SU-DHL-6 (cell line): ENCODE measurements around the gene CHST5.

ENCODE experiments used
- H2AFZ ChIP-seq: fragments of 200-600 bp; sonication (generic); 2 replicates; pipeline ENCODE4 v1.6.1; 2014; ENCODE audit warnings: low read depth, mild to moderate bottlenecking, moderate library complexity, mixed read lengths, antibody characterized with exemption, low read length; ENCODE audit not compliant: severe bottlenecking
- H3F3A ChIP-seq: fragments of 200-600 bp; shearing (Covaris generic); 2 replicates; pipeline ENCODE4 v1.6.0; 2016; ENCODE audit warnings: antibody characterized with exemption, mild to moderate bottlenecking; ENCODE audit not compliant: insufficient read depth
- H3K27ac ChIP-seq: fragments of 200-600 bp; sonication (generic); 2 replicates; pipeline ENCODE4 v1.5.1; 2016; ENCODE audit warnings: low read depth, mild to moderate bottlenecking, low read length, moderate library complexity, mixed read lengths
- H3K27me3 ChIP-seq: fragments of 200-600 bp; sonication (generic), shearing (Covaris generic); 2 replicates; pipeline ENCODE4 v1.6.0; 2014; ENCODE audit warnings: mild to moderate bottlenecking, low read length
- H3K36me3 ChIP-seq: fragments of 200-600 bp; sonication (generic); 2 replicates; pipeline ENCODE4 v1.6.1; 2014; ENCODE audit warnings: mild to moderate bottlenecking, low read length, mixed read lengths
- H3K4me2 ChIP-seq: fragments of 300-600, 200-600 bp; shearing (Covaris generic), sonication (generic); 2 replicates; pipeline ENCODE4 v1.6.0; 2014; ENCODE audit warnings: low read length, low read depth, mild to moderate bottlenecking; ENCODE audit not compliant: poor library complexity, severe bottlenecking
- H3K4me3 ChIP-seq: fragments of 200-600 bp; sonication (generic); 2 replicates; pipeline ENCODE4 v1.5.1; 2014; ENCODE audit warnings: antibody characterized with exemption, low read length, mild to moderate bottlenecking, mixed read lengths; ENCODE audit not compliant: insufficient read depth, poor library complexity, severe bottlenecking
- H3K79me2 ChIP-seq: fragments of 200-600 bp; sonication (generic); 2 replicates; pipeline ENCODE4 v1.6.1; 2014; ENCODE audit warnings: mild to moderate bottlenecking, low read length, moderate library complexity; ENCODE audit not compliant: insufficient read depth
- H3K9ac ChIP-seq: fragments of 200-600 bp; sonication (generic); 2 replicates; pipeline ENCODE4 v1.7.0; 2014; ENCODE audit warnings: mild to moderate bottlenecking, low read length
- H3K9me2 ChIP-seq: fragments of 200-600 bp; sonication (generic); replicated peaks from 2 replicates; pipeline ENCODE4 v1.6.1; 2014; ENCODE audit warnings: low read length; ENCODE audit not compliant: insufficient read depth
- H3K9me3 ChIP-seq: fragments of 200-600 bp; sonication (generic); 2 replicates; pipeline ENCODE4 v1.6.1; 2014; ENCODE audit warnings: low read length, mixed read lengths; ENCODE audit not compliant: insufficient read depth
- H4K20me1 ChIP-seq: fragments of 200-600 bp; sonication (generic); 2 replicates; pipeline ENCODE4 v1.6.1; 2014; ENCODE audit warnings: low read depth, mild to moderate bottlenecking, antibody characterized with exemption, low read length, moderate library complexity, mixed read lengths
- CTCF ChIP-seq: fragments of 200-600 bp; sonication (generic); IDR thresholded peaks from one replicate; pipeline ENCODE4 v1.5.1; 2017; ENCODE audit warnings: antibody characterized with exemption, mild to moderate bottlenecking, low read length, moderate library complexity; ENCODE audit not compliant: insufficient read depth, poor library complexity, severe bottlenecking
- EZH2phosphoT487 ChIP-seq: fragments of 200-600 bp; sonication (generic), shearing (Covaris generic); conservative IDR thresholded peaks from 2 replicates; pipeline ENCODE4 v1.6.1; 2018; ENCODE audit warnings: mild to moderate bottlenecking, antibody characterized with exemption, low read length, moderate library complexity, mixed read lengths

CHST5 gene

DNA sequence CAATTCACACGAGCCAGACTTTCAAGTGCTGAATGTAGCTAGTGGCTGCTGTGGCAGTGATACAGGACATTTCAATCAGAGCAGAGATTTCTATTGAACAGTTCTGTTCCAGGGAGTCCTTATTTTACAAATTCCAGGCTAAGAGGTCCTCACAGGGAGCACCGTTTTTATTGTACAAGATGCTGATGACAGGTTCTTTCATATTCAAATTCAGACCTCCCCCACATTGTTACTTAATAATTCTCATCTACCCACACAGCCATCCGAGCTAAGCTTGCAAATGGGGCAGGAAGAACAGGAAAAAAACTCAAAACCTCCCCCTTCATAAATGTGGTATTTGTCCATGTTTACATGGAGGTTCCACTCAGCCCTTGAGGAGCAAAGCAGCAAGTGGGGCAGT, 40.0 kb upstream of the CHST5 start:
- Histone ChIP-seq H3K4me3 (no peak overlapping the region), H3K9ac (no peak overlapping the region), H3K27ac (no peak overlapping the region), H3K27me3 (no peaks in the 10 kb centered on the region), H3K36me3 (peaks cover 21% of the 10 kb centered on the region; the same call in 1 of the 2 replicates), H3K4me2 (no peak overlapping the region), H3K9me3 (no peaks in the 10 kb centered on the region), H2AFZ (no peak overlapping the region), H3F3A (no peaks in the 10 kb centered on the region), H3K79me2 (no peaks in the 10 kb centered on the region; the same call in 1 of the 2 replicates), H4K20me1 (no peaks in the 10 kb centered on the region), H3K9me2 (no peaks in the 10 kb centered on the region)
- TF ChIP-seq EZH2phosphoT487 (no peak), CTCF (no peak)

GRCh38 chr16:75573955-75574354, 38.0 kb upstream of the CHST5 start:
- no peaks in the 10 kb centered on the region for H3K9me3 ChIP-seq

DNA sequence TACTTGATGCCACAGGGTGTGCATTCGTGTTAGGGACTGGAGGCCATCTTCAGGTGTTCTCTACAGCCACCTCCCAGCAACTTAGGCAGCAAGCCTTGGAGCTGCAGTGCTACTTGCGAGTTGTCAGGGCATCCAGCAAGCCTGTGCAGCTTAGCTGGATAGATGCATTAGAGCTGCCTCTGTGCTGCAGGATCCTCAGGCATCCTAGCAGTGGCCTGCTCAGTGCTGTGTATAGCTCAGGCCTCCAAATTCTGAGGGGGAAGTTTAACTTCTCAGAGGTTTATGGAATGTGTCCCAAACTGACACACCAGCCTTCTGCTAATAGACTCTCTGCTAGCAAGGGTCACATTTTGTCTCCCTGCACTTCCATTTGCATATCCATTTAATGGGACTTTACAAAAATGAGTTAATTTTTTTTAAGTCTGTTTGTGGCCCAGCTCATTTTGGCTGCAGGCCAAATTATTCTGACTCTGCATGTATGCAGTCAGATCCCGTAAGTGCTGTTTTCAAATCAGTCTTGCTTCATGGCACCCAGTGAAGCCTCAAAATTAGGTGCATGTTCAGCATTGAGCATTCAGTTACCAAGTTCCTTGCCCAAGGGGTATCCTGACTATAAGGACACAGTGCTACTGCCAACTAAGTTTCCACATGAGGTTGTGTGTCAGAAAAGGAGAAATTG, 37.1 kb upstream of the CHST5 start:
- H3F3A ChIP-seq, result 0 out of 2 replicates have a peak, but pooled peaks cover 7% of the 10 kb centered on the region
- H3K27me3 ChIP-seq, result no peaks in the 10 kb centered on the region
- no peaks in the 10 kb centered on the region for H4K20me1 ChIP-seq
- peaks cover 20% of the 10 kb centered on the region; the same call in 1 of the 2 replicates for H3K36me3 ChIP-seq
- H3K4me2 ChIP-seq, result no peak overlapping the region
- H3K4me3 ChIP-seq, result no peak overlapping the region
- H3K27ac ChIP-seq, result no peak overlapping the region
- H3K9me2 ChIP-seq, result no peaks in the 10 kb centered on the region
- H3K9ac ChIP-seq, result no peak overlapping the region
- H3K79me2 ChIP-seq, result no peaks in the 10 kb centered on the region; the same call in 1 of the 2 replicates
- TF ChIP-seq CTCF, result no peak
- TF ChIP-seq EZH2phosphoT487, result no peak
- no peaks in the 10 kb centered on the region for H3K9me3 ChIP-seq
- no peak overlapping the region for H2AFZ ChIP-seq

More at GRCh38 chr16:75573955-75574354, 38.0 kb upstream of the CHST5 start:
- Histone ChIP-seq H3K4me2 (no peak overlapping the region), H3K27ac (no peak overlapping the region), H3K79me2 (no peaks in the 10 kb centered on the region; the same call in 1 of the 2 replicates), H4K20me1 (no peaks in the 10 kb centered on the region), H3K27me3 (no peaks in the 10 kb centered on the region), H3K4me3 (no peak overlapping the region), H3F3A (0 out of 2 replicates have a peak, but pooled peaks cover 7% of the 10 kb centered on the region), H3K9ac (no peak overlapping the region), H3K9me2 (no peaks in the 10 kb centered on the region), H3K36me3 (peaks cover 26% of the 10 kb centered on the region; the same call in 1 of the 2 replicates), H2AFZ (no peak overlapping the region)
- TF ChIP-seq EZH2phosphoT487 (no peak), CTCF (no peak)
